Fibroblast of pulmonary artery (primary cell): ENCODE results near the gene CHAMP1.
A peak's percentile ranks its signal among the peaks of the same experiment; 100 is the strongest.
"Not testable (repeated sequence)": the region's sequence is repeated elsewhere in the genome, so short reads cannot be mapped to it uniquely, and the experiment has no call there.

Experiments used
- DNase-seq: peaks from one replicate; pipeline ENCODE4 v3.0.0-alpha.2; 2010; ENCODE audit warnings: low read depth
- H3K4me3 ChIP-seq: replicated peaks from 2 replicates; pipeline ENCODE4 v1.5.1; 2011; ENCODE audit warnings: low read depth, mild to moderate bottlenecking, control low read depth, low read length, moderate library complexity
- CTCF ChIP-seq: IDR thresholded peaks from 2 replicates; pipeline ENCODE4 v1.5.1; 2011; ENCODE audit warnings: mild to moderate bottlenecking, control low read depth, low read length, inconsistent platforms; ENCODE audit errors: missing control alignments

CHAMP1 gene

GRCh38 chr13:114328595-114328994 lies 14.3 kb downstream of the CHAMP1 start:
- no peak for DNase-seq
- no peak overlapping the region for H3K4me3 ChIP-seq
- no peak for TF ChIP-seq CTCF

GRCh38 chr13:114330086-114330485 lies 15.8 kb downstream of the CHAMP1 start:
- no peak for TF ChIP-seq CTCF
- H3K4me3 ChIP-seq: no peak overlapping the region
- no peak for DNase-seq

GRCh38 chr13:114333881-114334280 lies 19.6 kb downstream of the CHAMP1 start:
- not testable (repeated sequence) for H3K4me3 ChIP-seq

GRCh38 chr13:114334305-114335053 lies 20.2 kb downstream of the CHAMP1 start:
- TF ChIP-seq CTCF: no peak
- H3K4me3 ChIP-seq: no peak overlapping the region

More at GRCh38 chr13:114333881-114334280, 19.6 kb downstream of the CHAMP1 start:
- not testable (repeated sequence) for DNase-seq

GRCh38 chr13:114336457-114336856 lies 22.2 kb downstream of the CHAMP1 start:
- DNase-seq: not testable (repeated sequence)

More at GRCh38 chr13:114334305-114335053, 20.2 kb downstream of the CHAMP1 start:
- DNase-seq: no peak

GRCh38 chr13:114338959-114339358 lies 24.7 kb downstream of the CHAMP1 start:
- TF ChIP-seq CTCF: no peak
- DNase-seq: no peak
- H3K4me3 ChIP-seq: no peak overlapping the region

More at GRCh38 chr13:114336457-114336856, 22.2 kb downstream of the CHAMP1 start:
- not testable (repeated sequence) for H3K4me3 ChIP-seq

- peak; percentile 74 for TF ChIP-seq CTCF
- DNase-seq: peak; percentile 54
- H3K4me3 ChIP-seq: no peak overlapping the region
Observed at GRCh38 chr13:114339857-114340534, 25.7 kb downstream of the CHAMP1 start.
